UCSD-AML1 (cell line): Measurements from ENCODE around the gene CPZ.
"Not testable (repeated sequence)": the region's sequence is repeated elsewhere in the genome, so short reads cannot be mapped to it uniquely, and the experiment has no call there.

Experiments
- DNase-seq: peaks from one replicate; lab custom pipeline; 2025; ENCODE audit not compliant: unreplicated experiment; lab: John Stamatoyannopoulos, UW

Gene CPZ

DNA sequence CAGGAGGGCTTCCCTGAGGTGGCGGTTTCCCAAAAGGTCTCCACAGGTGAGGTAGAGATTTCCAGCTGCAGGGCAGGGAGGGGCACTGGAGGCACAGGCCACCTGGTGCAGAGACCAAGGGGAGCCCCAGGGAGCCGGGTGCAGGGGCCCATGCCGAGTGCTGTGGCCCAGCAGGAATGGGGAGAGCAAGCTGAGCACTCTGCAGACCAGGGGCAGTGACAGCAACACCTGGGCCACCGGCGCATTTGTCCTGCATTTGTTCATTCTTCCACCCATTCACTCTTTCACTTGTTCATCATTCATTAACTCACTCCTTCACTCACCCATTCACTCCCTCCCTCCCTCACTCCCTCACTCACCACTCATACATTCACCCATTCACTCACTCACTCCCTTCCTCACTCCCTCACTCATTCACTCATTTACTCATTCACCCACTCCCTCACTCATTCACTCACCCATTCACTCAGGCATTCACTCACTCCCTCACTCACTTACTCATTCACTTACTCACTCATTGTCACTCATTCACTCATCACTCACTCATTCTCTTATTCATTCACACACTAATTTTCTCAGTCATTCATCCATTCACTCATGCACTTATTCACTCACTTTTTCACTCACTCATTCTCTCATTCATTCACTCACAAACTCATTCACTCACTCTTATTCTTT lies 16.3 kb downstream of the CPZ start:
- no peak for DNase-seq

DNA sequence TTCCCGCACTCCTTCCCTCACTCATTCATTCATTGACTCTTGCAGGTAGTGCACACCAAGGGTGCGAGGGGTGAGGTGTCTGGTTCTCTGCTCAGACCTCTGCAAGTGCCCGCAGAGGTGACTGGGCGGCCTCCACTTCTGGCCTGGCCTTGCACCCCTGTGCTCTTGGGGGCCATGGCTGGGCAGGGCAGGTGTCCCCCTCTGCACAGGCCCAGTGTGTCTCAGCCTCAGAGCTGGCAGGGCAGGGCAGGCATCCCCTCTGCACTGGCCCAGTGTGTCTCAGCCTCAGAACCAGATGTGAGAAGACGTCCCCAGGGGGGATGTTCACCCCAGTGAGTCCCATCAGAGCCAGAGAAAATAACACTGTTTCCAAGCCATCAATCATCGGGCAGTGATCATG lies 16.8 kb downstream of the CPZ start:
- DNase-seq: no peak

DNA sequence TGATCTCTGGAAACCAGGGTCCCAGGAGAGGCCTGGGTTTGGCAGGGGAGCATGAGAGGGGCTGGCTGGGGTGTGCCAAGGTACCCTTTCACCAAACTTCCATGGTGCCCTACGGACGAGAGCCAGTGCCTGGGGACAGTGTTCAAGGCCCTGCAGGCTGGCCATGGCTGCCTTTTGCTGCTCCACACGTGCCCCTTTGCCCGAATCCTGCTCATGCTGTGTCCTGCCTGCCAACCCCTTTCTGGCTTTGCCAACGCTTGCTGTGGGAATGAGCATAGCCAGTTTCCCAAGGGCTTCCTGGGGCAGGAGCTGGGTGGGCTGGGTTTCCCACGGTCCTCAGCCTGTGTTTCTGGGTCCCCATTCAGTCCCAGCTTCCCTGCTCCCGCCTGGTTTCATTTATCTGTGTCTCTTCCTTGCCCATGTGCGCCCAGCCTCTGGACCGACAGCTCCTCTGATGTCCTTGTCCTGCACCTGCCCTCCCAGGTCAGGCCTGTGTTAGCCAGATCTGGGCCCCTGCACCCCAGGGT lies 17.3 kb downstream of the CPZ start:
- no peak for DNase-seq

DNA sequence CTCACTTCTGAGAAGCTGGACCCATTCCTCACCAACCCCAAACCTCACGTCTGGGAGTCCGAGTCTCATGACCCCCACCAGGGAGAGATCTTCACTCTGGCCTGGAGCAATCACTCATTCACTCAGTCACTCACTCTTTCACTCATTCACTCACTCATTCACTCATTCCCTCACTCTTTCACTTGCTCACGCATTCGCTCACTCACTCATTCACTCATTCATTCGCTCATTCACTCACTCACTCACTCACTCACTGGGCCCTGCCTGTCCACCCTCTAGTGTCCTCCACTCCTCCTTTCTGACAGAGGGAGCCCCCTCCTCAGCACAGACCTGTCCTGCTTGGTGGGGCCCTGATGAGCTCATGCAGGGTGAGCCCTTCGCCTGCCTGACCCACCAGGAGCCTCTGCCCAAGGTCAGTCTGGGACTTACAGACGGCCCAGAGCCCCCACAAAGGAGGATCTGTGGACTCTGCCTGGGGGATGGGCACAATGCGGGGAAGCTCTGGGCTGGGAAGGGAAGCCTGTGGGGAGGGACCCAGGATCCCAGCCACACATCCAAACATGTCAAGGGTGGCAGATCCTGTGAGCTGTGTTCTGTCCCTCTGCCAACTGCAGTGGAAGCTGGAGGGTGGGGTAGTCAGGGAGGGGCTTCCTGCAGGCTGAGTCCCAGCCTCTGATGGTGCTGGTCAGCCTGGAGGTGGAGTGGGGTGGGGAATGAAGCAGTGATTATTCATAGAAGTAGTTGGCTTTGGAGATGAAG lies 18.5 kb downstream of the CPZ start:
- no peak for DNase-seq

DNA sequence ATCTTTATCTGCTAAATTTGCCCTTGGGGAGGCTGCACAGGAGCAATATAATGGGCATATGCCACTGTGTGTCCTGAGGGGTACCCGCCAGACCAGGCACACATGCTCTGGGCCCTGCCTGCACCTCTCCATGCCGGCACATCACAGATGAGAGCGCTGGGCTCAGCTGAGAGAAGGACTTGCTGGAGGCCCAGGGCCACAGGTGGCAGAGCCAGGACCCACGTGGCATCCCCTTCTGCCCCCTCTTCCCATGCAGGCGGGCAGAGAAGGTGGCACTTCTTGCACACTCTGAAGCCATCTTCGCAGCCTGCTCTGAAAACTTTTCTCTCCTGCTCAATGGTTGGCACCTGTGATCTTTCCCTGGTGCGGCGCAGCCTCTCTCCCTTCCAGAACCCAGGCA lies 20.1 kb downstream of the CPZ start:
- no peak for DNase-seq

DNA sequence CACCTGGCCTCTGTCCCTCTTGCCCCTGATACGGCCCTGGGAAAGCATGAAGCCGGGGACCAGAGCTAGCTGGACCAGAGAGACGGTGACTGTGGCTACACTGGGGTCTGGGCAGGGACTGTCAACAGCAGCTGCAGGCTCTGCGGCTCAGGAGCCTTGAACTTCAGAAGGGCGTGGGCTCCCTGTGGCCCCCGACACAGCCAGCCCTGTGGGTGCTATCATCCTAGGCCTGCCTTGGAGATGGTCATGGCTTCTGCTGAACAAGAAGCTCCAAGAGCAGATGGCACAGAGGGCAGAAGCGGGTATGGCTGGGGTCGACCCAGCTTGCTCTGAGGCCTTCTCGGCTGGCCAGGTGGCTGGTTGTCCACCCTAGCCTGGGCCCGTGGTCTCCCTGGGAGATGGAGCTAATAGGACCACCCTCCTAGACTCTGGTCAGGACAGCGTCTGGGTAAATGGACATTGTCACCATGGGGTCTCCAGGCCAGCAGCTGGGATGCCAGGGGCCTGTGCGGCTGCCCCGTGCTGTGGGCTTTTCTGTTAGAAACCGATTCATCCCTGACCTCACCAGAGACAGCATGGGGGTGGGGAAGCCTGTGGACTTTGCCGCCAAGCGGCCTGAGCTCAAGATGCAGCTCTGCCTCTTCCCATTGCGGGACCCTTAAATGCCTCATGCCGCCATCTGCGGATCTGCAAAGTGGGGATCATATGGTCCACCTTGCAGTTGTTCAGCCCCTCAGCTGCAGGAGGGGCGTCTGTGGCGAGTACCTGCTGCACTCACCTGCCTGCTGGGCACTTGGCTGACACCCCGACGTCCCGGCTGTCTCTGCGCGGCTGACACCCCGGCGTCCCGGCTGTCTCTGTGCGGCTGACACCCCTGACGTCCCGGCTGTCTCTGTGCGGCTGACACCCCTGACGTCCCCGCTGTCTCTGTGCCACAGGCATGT lies 21.1 kb downstream of the CPZ start:
- DNase-seq: no peak

DNA sequence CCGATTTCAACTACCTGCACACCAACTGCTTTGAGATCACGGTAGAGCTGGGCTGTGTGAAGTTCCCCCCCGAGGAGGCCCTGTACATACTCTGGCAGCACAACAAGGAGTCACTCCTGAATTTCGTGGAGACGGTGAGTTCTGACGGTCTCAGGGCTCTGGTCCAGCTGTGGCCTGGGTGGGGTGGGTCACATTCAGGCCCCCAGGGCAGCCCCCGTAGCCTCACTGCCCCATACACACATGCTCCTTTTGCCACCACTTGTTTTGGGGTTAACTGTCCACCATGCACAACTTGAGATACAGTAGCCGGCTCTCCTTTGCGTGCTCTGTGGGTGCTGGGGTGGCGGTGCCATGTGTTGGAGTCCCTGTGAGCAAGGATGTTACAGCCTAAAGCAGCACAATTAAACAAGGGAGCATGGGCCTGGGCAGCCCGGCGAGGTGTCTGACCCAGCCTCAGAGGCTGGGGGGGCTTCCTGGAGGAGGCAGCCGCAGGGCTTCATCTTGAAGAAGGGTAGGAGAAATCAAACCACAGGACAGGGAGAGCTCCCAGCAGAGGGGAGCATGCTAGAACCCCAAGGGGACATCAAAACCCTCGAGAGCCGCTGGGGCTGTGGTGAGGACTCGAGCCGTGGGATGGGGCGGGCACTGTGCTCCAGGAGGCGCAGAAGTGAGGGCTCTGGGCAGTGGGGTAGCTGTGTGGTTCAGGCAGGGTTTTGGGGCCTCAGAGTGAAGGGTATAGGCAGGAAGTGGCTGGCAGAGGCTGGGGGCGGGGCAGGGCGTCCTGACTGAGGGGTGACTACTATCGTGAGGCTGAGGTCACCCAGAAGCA lies 22.0 kb downstream of the CPZ start:
- no peak for DNase-seq

DNA sequence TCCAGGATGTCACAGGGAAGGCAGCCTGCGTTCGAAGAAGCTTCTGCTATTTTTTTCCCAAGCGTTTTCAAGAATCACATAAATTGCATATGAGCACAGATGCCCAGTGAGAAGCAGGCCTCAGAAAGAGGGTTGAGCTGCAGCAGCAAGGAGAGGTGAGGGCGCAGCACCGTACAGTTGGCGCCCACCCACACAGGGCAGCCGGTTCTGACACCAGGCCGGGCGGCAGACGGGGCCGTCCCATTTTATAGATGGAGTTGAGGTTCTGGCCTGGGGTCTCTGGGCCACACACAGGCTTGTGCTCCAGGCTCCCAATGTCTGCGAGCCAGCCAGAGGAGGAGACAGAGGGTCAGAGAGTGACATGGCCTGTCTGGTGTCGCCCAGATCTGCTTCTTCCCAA lies 22.8 kb downstream of the CPZ start:
- no peak for DNase-seq

DNA sequence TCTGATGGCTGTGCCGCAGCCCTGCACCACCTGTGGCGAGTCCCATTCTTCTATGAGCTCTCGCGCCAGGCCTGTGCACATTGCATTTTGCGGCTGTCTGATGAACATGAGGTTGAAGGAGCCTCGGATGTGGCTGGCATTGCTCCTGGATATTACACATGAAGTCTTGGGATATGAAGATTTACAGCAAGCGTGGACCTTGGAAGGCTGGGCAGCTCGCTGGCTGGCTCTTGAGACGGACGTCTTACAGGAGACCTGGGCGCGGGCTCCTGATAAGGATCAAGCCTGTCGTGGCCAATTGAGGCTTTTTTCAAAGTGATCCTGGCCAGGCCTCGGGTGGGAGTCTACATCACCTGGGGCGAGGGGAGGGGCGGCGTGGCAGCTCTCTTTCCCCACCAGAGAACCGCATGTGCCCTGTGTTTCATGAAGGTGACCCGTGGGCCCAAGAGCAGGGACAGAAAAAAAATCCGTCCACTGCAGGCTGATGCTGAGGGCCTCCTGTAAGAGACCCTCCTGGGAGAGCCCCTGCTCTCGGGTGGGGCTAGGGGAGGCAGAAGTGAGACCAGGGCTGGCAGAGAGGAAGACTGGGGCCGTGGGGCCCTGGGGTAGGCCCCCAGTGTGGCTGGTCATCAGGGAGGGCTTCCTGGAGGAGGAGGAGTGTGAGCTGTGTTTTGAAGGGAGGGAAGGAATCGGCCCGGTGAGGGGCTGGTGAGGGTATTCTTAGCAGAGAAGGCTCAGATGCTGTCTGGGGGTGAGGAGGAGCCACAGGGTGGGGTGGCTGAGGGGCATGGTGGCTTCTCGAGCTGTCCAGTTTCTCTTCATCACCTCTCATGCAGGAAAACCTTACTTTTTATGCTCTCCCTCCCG lies 23.6 kb downstream of the CPZ start:
- DNase-seq: no peak

DNA sequence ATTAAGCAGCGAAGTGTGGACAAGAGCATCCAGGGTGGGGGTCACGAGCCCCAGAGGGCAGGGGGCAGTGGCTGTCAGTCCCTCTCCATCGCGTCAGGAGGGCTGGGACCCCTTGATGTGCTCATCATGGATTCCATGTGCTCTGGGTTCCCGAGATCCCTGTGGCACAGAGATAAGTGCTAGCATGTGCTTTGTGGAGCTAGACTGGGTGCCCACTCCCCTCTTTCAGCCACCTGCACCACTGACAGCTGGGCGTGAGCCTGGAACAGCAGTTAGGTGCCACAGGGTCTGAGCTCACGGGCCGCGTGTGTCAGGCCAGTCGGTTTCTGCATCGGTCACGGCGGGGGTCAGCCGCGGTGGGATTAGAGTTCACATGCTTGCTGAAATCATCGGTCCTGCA lies 24.3 kb downstream of the CPZ start:
- no peak for DNase-seq

DNA sequence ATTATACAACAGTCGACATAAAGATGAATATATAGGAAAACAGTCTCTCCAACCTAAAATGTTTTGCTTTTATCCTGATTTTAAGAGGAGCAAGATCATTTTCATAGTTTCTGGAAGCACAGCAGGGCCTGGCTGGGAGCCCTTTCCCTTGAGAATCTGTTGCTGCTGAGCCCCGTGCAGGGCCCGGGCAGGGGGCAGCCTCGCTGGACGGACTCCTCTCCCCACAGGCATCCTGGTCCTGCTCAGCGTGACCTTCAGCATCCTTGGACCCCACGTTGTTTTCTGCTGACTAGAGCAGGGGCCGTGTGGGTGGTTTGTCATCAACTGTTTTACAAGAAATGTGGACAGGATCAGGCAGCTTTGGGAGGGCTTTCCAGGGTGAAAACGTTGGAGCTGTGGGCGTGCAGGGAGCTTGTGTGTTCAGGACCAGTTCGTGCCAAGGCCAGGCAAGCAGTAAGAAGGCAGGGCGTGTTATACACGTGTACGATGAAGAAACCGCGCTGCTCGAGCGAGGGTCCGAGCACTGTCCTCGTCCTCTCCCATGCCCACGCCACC lies 25.0 kb downstream of the CPZ start:
- DNase-seq: no peak

DNA sequence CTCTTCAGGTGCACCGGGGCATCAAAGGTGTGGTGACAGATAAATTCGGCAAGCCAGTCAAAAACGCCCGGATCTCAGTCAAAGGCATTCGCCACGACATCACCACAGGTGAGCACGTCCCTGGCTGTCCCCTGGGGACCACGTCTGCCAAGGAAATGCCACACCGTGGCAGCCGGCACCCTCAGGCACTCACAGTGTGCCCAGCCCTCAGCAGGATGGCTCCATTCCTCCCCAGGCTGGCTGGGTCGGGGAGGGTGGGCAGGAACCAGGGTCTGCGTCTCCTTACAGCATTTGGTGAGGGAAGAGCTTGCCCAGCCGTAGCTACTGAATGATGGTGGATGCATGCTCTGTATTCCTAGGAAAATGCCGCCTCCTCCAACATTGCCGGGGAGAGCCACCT lies 25.9 kb downstream of the CPZ start:
- no peak for DNase-seq

DNA sequence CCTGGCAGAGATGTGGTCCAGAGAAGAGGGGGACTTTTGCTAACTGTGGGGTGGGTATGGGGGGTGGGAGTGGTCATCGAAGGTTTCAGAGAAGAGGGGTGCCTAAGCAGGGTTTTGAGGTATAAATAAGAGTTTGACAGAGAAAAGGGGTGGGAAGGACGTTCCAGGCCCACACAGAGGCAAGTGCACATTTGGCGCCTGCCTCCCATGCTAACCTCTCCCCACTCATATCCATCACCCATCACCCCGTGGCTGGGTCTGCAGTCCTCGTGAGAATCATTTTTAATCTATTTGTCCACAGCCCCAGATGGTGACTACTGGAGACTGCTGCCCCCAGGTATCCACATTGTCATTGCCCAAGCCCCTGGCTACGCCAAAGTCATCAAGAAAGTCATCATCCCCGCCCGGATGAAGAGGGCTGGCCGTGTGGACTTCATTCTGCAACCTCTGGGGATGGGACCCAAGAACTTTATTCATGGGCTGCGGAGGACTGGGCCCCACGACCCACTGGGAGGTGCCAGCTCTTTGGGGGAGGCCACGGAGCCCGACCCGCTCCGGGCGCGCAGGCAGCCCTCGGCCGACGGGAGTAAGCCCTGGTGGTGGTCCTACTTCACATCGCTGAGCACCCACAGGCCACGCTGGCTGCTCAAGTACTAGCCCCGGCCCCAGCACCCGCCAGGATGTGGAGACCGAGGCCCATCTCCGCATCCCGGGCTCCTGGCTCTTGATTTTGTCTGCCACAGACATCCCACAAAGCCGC lies 26.6 kb downstream of the CPZ start:
- DNase-seq: no peak

DNA sequence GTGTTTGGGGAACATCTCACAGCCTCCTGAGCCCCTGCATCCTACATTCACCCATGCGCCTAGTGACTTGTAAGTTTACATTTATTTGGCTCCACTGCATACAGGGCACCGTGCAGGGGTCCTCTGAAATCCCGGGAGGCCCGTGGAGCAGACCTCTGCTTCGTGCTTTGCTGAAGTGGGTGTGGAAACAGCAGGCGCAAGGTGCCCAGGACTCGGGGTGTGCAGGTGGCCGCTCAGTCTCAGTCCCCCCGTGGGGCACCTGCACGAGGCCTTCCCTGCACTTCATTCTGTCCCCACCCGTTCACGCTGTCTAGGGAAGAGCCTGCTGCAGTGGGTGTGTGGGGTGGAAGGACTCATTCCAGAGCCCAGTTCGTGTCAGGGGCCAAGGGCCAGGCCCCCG lies 28.6 kb downstream of the CPZ start:
- DNase-seq: not testable (repeated sequence)

DNA sequence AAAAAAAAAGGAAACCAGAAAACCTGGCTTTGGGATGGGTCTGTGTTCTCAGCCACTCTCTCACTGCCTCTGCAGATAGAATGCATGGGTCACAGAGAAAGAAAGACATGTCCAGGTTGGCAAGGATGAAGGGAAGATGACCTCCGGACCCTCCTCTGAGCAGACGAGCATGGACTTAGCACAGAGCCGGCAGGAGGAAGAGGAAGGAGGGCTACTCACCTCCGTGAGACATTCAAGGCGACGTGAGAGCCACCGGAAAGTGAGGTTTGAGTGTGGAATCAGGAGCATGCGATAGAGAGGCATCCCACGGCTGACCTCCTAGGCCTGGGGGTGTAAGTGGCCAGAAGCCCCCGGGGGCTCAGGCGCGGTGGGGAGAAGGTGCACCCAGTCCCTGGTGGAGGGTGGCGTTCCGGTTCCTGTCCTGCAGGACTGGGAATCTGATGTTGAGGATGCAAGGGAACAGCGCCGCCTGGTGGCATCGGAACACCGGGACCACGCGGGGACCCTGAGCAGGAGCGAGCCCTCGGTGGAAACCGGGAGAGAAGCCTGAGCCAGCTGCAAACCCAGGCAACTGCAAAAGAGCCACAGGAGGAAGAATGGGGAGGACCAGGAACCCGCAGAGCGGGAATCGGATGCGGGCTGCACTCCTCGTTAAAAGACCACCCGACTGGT lies 32.2 kb downstream of the CPZ start:
- not testable (repeated sequence) for DNase-seq

DNA sequence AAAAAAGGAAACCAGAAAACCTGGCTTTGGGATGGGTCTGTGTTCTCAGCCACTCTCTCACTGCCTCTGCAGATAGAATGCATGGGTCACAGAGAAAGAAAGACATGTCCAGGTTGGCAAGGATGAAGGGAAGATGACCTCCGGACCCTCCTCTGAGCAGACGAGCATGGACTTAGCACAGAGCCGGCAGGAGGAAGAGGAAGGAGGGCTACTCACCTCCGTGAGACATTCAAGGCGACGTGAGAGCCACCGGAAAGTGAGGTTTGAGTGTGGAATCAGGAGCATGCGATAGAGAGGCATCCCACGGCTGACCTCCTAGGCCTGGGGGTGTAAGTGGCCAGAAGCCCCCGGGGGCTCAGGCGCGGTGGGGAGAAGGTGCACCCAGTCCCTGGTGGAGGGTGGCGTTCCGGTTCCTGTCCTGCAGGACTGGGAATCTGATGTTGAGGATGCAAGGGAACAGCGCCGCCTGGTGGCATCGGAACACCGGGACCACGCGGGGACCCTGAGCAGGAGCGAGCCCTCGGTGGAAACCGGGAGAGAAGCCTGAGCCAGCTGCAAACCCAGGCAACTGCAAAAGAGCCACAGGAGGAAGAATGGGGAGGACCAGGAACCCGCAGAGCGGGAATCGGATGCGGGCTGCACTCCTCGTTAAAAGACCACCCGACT lies 37.8 kb downstream of the CPZ start:
- DNase-seq: not testable (repeated sequence)

DNA sequence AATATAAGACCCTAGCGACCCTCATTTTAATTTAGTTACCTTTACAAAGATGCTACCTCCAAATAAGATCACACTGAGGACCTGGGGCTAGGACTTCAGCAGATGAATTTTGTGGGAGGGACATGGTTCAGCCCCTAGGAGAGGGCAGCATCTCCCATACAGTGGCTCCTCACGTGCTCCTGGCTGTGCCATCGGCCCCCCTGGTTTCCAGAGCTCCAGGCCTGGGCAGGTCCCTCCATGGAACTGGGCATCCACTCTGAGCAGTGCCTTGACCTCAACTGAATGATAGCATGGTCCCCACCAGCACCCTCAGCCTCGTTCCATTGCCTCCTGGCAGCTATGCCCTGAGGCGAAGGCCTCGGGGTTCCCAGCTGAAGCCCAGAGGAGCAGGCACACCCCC lies 39.3 kb downstream of the CPZ start:
- DNase-seq: not testable (repeated sequence)
